ENCODE results near the gene VTCN1.

Gene VTCN1

DNA sequence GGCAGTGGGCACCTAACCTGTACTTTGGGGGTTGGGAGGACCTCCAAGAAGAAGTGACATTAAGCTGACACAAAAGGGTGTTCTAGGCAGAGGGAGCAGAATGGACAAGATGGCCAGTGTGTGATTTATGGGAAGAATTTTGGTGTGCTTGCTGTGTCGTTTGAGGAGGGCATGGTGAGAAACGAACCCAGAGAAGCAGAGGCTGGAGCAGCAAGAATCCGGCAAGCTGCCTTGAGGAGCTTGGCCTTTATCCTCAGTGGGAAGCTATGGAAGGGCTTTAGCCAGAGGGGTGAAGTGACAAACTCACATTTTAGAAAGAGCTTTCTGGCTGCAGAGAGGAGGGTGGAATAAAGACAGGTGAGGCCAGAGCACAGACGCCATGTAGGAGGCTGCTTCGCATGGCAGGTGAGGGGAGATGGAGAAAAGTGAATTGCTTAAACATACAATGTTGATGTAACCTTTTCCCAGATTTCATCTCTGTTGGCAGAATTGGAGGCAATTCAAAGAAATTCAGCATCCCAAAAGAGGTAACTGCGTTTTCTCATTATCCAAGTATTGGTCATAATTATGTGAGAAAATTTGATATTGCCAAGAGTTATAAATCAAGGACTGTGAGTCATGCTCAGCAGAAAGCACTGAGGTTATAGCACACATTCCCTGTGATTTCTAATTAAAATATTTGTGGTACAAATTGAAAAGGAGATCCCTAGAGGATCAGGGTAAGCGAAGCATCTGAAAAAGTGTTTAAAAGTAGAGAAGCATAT, 115.7 kb downstream of the VTCN1 start:
- DNase-seq, result peak; percentile 92

DNA sequence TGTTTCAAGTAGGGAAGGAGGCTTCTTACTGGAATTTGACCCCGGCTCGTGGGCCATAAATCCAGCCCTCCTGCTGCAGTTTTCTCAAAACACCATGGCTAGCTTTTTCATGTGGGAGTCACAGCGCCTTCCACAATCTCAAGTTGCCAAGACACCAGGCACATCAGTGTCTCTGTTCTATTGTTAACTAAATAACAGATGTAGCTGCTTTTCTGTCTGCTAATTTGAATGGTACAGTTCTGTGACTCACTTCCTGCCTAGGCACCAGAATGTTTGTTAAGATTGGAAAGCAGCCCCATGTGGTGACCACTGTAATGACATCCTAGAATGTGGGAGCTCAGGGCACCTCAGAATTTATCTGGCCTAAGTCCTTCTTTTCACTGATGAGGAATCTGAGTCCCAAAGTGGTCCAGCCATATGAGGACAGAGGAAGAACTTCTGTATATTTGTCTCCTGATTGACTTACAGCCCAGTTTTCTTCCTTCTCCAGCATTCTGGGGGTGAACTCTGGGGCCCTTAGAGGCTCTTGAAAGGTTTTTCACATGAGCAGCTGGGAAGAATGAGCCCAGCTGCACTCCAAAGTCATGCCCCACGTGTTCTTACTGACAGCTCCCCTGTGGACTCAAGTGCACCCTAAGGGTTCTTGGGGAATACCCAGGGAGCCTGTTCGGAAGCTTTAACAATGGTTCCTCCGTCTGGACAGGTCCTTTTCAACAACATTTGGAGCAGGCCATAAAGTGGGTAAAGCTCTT, 116.7 kb downstream of the VTCN1 start:
- DNase-seq, result peak; percentile 64
